Keratinocyte (primary cell): ENCODE data around the gene DNMBP.

Experiments used
- CTCF ChIP-seq, 3 experiments: IDR thresholded peaks in 1 of 3; conservative IDR thresholded peaks in 1 of 3; optimal IDR thresholded peaks in 1 of 3; 2 replicates in 2 of 3; 3 replicates in 1 of 3; pipeline versions ENCODE3 to v1.5.1; 2011; ENCODE audit warnings: low read length in 3 of 3, mild to moderate bottlenecking in 3 of 3, moderate library complexity in 2 of 3, control low read depth in 1 of 3, inconsistent platforms in 1 of 3; ENCODE audit not compliant: insufficient read depth in 2 of 3; ENCODE audit errors: extremely low read depth in 1 of 3
- EZH2 ChIP-seq: IDR thresholded peaks from one replicate; pipeline ENCODE4 v1.6.1; 2012; ENCODE audit warnings: inconsistent platforms, mild to moderate bottlenecking, low read length, moderate library complexity

- TF ChIP-seq CTCF (optimal IDR thresholded peaks at IDR 0.05 in 1 of 3, IDR thresholded peaks at IDR 0.05 in 1 of 3, conservative IDR thresholded peaks at IDR 0.05 in 1 of 3; ENCODE audit: extremely low read depth in 1 of 3, insufficient read depth in 2 of 3, low read length in 3 of 3) = no peak
- no peak for TF ChIP-seq EZH2
Observed at GRCh38 chr10:99964791-99965190, 45.0 kb downstream of the DNMBP start.
